ENCODE data around the gene HIVEP3.

HIVEP3 gene

GRCh38 chr1:41700986-41701535, 217.7 kb downstream of the HIVEP3 start:
- no peak for TF ChIP-seq CTCF (IDR thresholded peaks at IDR 0.05)
- DNase-seq = no peak
- no peaks in the 10 kb centered on the region for H3K4me1 ChIP-seq

GRCh38 chr1:41700581-41700980, 218.1 kb downstream of the HIVEP3 start:
- TF ChIP-seq CTCF (IDR thresholded peaks at IDR 0.05) = no peak
- Histone ChIP-seq H3K4me3 (no peak overlapping the region), H3K36me3 (no peaks in the 10 kb centered on the region), H3K27ac (no peak overlapping the region), H3K27me3 (no peaks in the 10 kb centered on the region), H3K9me3 (no peaks in the 10 kb centered on the region), H3K4me1 (no peaks in the 10 kb centered on the region)
- intact Hi-C loops (cut with DNase I; ENCODE audit: low total_unique reads) = no loop called here
- no peak for DNase-seq

More at GRCh38 chr1:41700986-41701535, 217.7 kb downstream of the HIVEP3 start:
- Histone ChIP-seq H3K9me3 (no peaks in the 10 kb centered on the region), H3K4me3 (no peak overlapping the region), H3K36me3 (no peaks in the 10 kb centered on the region), H3K27me3 (no peaks in the 10 kb centered on the region), H3K27ac (no peak overlapping the region)
- intact Hi-C loops (cut with DNase I; ENCODE audit: low total_unique reads) = no loop called here

- no peaks in the 10 kb centered on the region for H3K36me3 ChIP-seq
- H3K9me3 ChIP-seq = no peaks in the 10 kb centered on the region
- no peaks in the 10 kb centered on the region for H3K4me1 ChIP-seq
- TF ChIP-seq CTCF (IDR thresholded peaks at IDR 0.05) = no peak
- H3K4me3 ChIP-seq = no peak overlapping the region
- no peaks in the 10 kb centered on the region for H3K27me3 ChIP-seq
- no peak overlapping the region for H3K27ac ChIP-seq
- intact Hi-C loops (cut with DNase I; ENCODE audit: low total_unique reads) = no loop called here
- DNase-seq = no peak
Measured at GRCh38 chr1:41699861-41700248, 218.9 kb downstream of the HIVEP3 start.

- no peak for TF ChIP-seq CTCF (IDR thresholded peaks at IDR 0.05)
- Histone ChIP-seq H3K27me3 (no peaks in the 10 kb centered on the region), H3K27ac (no peak overlapping the region), H3K4me1 (no peaks in the 10 kb centered on the region), H3K4me3 (no peak overlapping the region), H3K36me3 (no peaks in the 10 kb centered on the region), H3K9me3 (no peaks in the 10 kb centered on the region)
- intact Hi-C loops (cut with DNase I; ENCODE audit: low total_unique reads) = no loop called here
- DNase-seq = no peak
Measured at GRCh38 chr1:41698916-41699860, 219.5 kb downstream of the HIVEP3 start.

- intact Hi-C loops (cut with DNase I; ENCODE audit: low total_unique reads) = no loop called here
- Histone ChIP-seq H3K4me3 (no peak overlapping the region), H3K27me3 (no peaks in the 10 kb centered on the region), H3K36me3 (no peaks in the 10 kb centered on the region), H3K27ac (no peak overlapping the region), H3K9me3 (no peaks in the 10 kb centered on the region), H3K4me1 (no peaks in the 10 kb centered on the region)
- TF ChIP-seq CTCF (IDR thresholded peaks at IDR 0.05) = no peak
- no peak for DNase-seq
Measured at GRCh38 chr1:41696381-41696780, 222.3 kb downstream of the HIVEP3 start.

Measured in tibial artery (tissue), 4 donors.